SK-N-SH (cell line): Measurements from ENCODE around the gene OR1L8. TPM values are rescaled to one million over a fixed set of nuclear protein-coding genes. Genes with fewer than 3 reads are reported as not detected.

Experiments
- CTCF ChIA-PET: fragments of 300-600, 350-600 bp; formaldehyde crosslinking; extraction: SDS; loops from one replicate; lab custom pipeline; 2021; lab: Yijun Ruan, JAX
- POLR2A ChIA-PET: fragments of 350-600 bp; sonication (Branson Sonifier 250); formaldehyde crosslinking; extraction: SDS; loops from one replicate; lab custom pipeline; 2020; ENCODE audit warnings: antibody characterized with exemption, inconsistent platforms; lab: Yijun Ruan, JAX
- DNase-seq: peaks from one replicate; pipeline ENCODE4 v3.0.0; 2012
- H2AFZ ChIP-seq: fragments of 200-600 bp; sonication (generic); 2 replicates; pipeline ENCODE4 v1.8.1; 2016; ENCODE audit warnings: antibody characterized with exemption, mild to moderate bottlenecking, low read depth
- H3F3A ChIP-seq: fragments of 200-600 bp; sonication (generic); replicated peaks from 2 replicates; pipeline ENCODE3; 2016; ENCODE audit warnings: antibody characterized with exemption, mild to moderate bottlenecking; ENCODE audit not compliant: insufficient read depth
- H3K27ac ChIP-seq, 2 experiments: fragments of 200-500 bp in 1 of 2; fragments of 200-600 bp in 1 of 2; sonication (Bioruptor generic) in 1 of 2; sonication (generic), shearing (Covaris generic) in 1 of 2; 2 replicates each; pipeline versions ENCODE4 v1.5.1 to v1.6.1; 2014 to 2016; ENCODE audit warnings: low read depth in 2 of 2, inconsistent platforms in 1 of 2, low read length in 1 of 2, mild to moderate bottlenecking in 1 of 2, mixed read lengths in 1 of 2
- H3K27me3 ChIP-seq: fragments of 200-600 bp; sonication (generic), shearing (Covaris generic); 2 replicates; pipeline ENCODE4 v1.6.1; 2016; ENCODE audit warnings: mixed run types; ENCODE audit not compliant: insufficient read depth
- H3K36me3 ChIP-seq, 2 experiments: fragments of 200-500 bp in 1 of 2; fragments of 200-600 bp in 1 of 2; sonication (Bioruptor generic) in 1 of 2; sonication (generic) in 1 of 2; replicated peaks in 1 of 2; 2 replicates each; pipeline versions ENCODE3 to v1.5.1; 2014 to 2016; ENCODE audit warnings: low read length in 1 of 2, mild to moderate bottlenecking in 1 of 2; ENCODE audit not compliant: insufficient read depth in 2 of 2, control insufficient read depth in 1 of 2
- H3K4me1 ChIP-seq, 2 experiments: fragments of 200-500 bp in 1 of 2; fragments of 200-600 bp in 1 of 2; sonication (Bioruptor generic) in 1 of 2; sonication (generic), shearing (Covaris generic) in 1 of 2; 2 replicates each; pipeline versions ENCODE4 v1.5.1 to v1.6.1; 2014 to 2016; ENCODE audit warnings: low read depth in 1 of 2, low read length in 1 of 2, mixed run types in 1 of 2; ENCODE audit not compliant: insufficient read depth in 2 of 2, control insufficient read depth in 1 of 2
- H3K4me2 ChIP-seq: fragments of 200-600 bp; sonication (generic), shearing (Covaris generic); 2 replicates; pipeline ENCODE4 v1.6.1; 2017; ENCODE audit warnings: mixed run types
- H3K4me3 ChIP-seq, 2 experiments: fragments of 200-500 bp in 1 of 2; fragments of 200-600 bp in 1 of 2; sonication (Bioruptor generic) in 1 of 2; sonication (generic), shearing (Covaris generic) in 1 of 2; 2 replicates each; pipeline versions ENCODE4 v1.5.1 to v1.8.1; 2014 to 2016; ENCODE audit warnings: low read depth in 2 of 2, inconsistent platforms in 1 of 2, low read length in 1 of 2, mild to moderate bottlenecking in 1 of 2, mixed read lengths in 1 of 2, moderate library complexity in 1 of 2
- H3K79me2 ChIP-seq: fragments of 200-600 bp; sonication (generic); 2 replicates; pipeline ENCODE4 v1.8.1; 2017; ENCODE audit warnings: mild to moderate bottlenecking; ENCODE audit not compliant: insufficient read depth
- H3K9ac ChIP-seq: fragments of 200-600 bp; sonication (generic); 2 replicates; pipeline ENCODE4 v1.6.1; 2017; ENCODE audit warnings: mixed run types
- H3K9me2 ChIP-seq: fragments of 200-600 bp; sonication (generic); 2 replicates; pipeline ENCODE4 v1.6.1; 2017; ENCODE audit warnings: mixed run types
- H3K9me3 ChIP-seq: fragments of 200-600 bp; sonication (generic); 2 replicates; pipeline ENCODE4 v1.6.1; 2017; ENCODE audit warnings: mixed run types, mild to moderate bottlenecking, moderate library complexity
- H4K20me1 ChIP-seq: fragments of 200-600 bp; sonication (generic); 2 replicates; pipeline ENCODE4 v1.6.1; 2017; ENCODE audit warnings: mild to moderate bottlenecking, mixed run types; ENCODE audit not compliant: insufficient read depth
- ELF1 ChIP-seq: IDR thresholded peaks from 2 replicates; pipeline ENCODE4 v1.4.0; 2012
- EP300 ChIP-seq, 2 experiments: IDR thresholded peaks; 2 replicates each; pipeline versions ENCODE4 v1.4.0 to v1.6.1; 2012; ENCODE audit warnings: borderline replicate concordance in 1 of 2, low read depth in 1 of 2, low read length in 1 of 2
- FOXJ3 ChIP-seq: sonication (generic); formaldehyde crosslinking; IDR thresholded peaks from 2 replicates; pipeline ENCODE4 v1.5.1; 2020; ENCODE audit warnings: mild to moderate bottlenecking, missing genetic modification reagents
- FOXM1 ChIP-seq: IDR thresholded peaks from 2 replicates; pipeline ENCODE4 v1.4.0; 2012; ENCODE audit warnings: low read depth, mild to moderate bottlenecking
- GATA2 ChIP-seq: sonication (generic); formaldehyde crosslinking; IDR thresholded peaks from 2 replicates; pipeline ENCODE4 v1.5.0; 2020; ENCODE audit warnings: mild to moderate bottlenecking, missing genetic modification reagents
- POLR2AphosphoS5 ChIP-seq: IDR thresholded peaks from 2 replicates; pipeline ENCODE4 v1.6.1; 2012; ENCODE audit warnings: low read depth, low read length
- RCOR1 ChIP-seq: fragments of 150-350 bp; IDR thresholded peaks from 2 replicates; pipeline ENCODE4 v1.6.1; 2017; ENCODE audit warnings: antibody characterized with exemption, low read length
- RFX5 ChIP-seq: IDR thresholded peaks from 2 replicates; pipeline ENCODE4 v1.6.1; 2012; ENCODE audit warnings: mild to moderate bottlenecking, improper control_type of control experiment, low read length
- SMC3 ChIP-seq: IDR thresholded peaks from 2 replicates; pipeline ENCODE4 v1.6.1; 2012; ENCODE audit warnings: low read depth, low read length, improper control_type of control experiment
- TAF1 ChIP-seq: IDR thresholded peaks from 2 replicates; pipeline ENCODE4 v1.6.1; 2012; ENCODE audit warnings: low read depth, mild to moderate bottlenecking, low read length, moderate library complexity, borderline replicate concordance
- TEAD4 ChIP-seq: IDR thresholded peaks from 2 replicates; pipeline ENCODE4 v1.4.0; 2012; ENCODE audit warnings: mild to moderate bottlenecking, borderline replicate concordance; ENCODE audit not compliant: insufficient read depth
- ZBTB33 ChIP-seq: IDR thresholded peaks from 2 replicates; pipeline ENCODE4 v1.4.0; 2012; ENCODE audit warnings: low read depth, borderline replicate concordance
- WGBS: methylation state at CpG from one replicate; pipeline ENCODE4 v1.1.6; 2017; ENCODE audit warnings: low lambda C conversion rate; 5-methylcytosine and 5-hydroxymethylcytosine counted together
- polyA plus RNA-seq, 3 experiments: library from polyadenylated mRNA; depleted of rRNA; stranded (reverse); fragments of >200 nt; gene quantifications; 2 replicates each; pipeline ENCODE4 v1.2.3, GENCODE V29; 2012
- TF ChIP-seq, protein P1 (sequence below): fragments of 150-350 bp; IDR thresholded peaks from 2 replicates; pipeline ENCODE4 v1.6.1; 2017; ENCODE audit warnings: antibody characterized with exemption, low read length, low read depth, borderline replicate concordance
- TF ChIP-seq, protein P2 (sequence below): IDR thresholded peaks from 2 replicates; pipeline ENCODE4 v1.6.1; 2012; ENCODE audit warnings: mild to moderate bottlenecking, low read depth, low read length, moderate library complexity
- TF ChIP-seq, protein P3 (sequence below): IDR thresholded peaks from 2 replicates; pipeline ENCODE4 v1.4.0; 2012; ENCODE audit warnings: low read depth, borderline replicate concordance

Gene OR1L8
- polyA plus RNA-seq, 1 of the 3 experiments (the other 2 are of a cell fraction) = 0.07 TPM

- Histone ChIP-seq H3K79me2 (no peaks in the 10 kb centered on the region), H3K9ac (no peak overlapping the region), H3K27ac (no peak overlapping the region), H3K9me3 (no peaks in the 10 kb centered on the region), H3K9me2 (no peaks in the 10 kb centered on the region), H3K4me3 (no peak overlapping the region), H3K36me3 (no peaks in the 10 kb centered on the region), H3K27me3 (peaks cover 8% of the 10 kb centered on the region), H3K4me2 (no peak overlapping the region), H3K4me1 (no peaks in the 10 kb centered on the region), H3F3A (no peaks in the 10 kb centered on the region), H4K20me1 (no peaks in the 10 kb centered on the region), H2AFZ (no peak overlapping the region)
- ChIA-PET POLR2A (no interaction called here), CTCF (no interaction called here)
- WGBS = 21% methylated on average over 10 of the region's 10 CpGs
- DNase-seq = no peak
- TF ChIP-seq FOXJ3 (no peak), EP300 (IDR thresholded peaks at IDR 0.05; ENCODE audit: borderline replicate concordance in 1 of 2, low read depth in 1 of 2, low read length in 1 of 2) (no peak), GATA2 (CRISPR knock-in tag) (no peak)
- TF ChIP-seq, protein P1, sequence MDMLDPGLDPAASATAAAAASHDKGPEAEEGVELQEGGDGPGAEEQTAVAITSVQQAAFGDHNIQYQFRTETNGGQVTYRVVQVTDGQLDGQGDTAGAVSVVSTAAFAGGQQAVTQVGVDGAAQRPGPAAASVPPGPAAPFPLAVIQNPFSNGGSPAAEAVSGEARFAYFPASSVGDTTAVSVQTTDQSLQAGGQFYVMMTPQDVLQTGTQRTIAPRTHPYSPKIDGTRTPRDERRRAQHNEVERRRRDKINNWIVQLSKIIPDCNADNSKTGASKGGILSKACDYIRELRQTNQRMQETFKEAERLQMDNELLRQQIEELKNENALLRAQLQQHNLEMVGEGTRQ = no peak
- TF ChIP-seq, protein P2, sequence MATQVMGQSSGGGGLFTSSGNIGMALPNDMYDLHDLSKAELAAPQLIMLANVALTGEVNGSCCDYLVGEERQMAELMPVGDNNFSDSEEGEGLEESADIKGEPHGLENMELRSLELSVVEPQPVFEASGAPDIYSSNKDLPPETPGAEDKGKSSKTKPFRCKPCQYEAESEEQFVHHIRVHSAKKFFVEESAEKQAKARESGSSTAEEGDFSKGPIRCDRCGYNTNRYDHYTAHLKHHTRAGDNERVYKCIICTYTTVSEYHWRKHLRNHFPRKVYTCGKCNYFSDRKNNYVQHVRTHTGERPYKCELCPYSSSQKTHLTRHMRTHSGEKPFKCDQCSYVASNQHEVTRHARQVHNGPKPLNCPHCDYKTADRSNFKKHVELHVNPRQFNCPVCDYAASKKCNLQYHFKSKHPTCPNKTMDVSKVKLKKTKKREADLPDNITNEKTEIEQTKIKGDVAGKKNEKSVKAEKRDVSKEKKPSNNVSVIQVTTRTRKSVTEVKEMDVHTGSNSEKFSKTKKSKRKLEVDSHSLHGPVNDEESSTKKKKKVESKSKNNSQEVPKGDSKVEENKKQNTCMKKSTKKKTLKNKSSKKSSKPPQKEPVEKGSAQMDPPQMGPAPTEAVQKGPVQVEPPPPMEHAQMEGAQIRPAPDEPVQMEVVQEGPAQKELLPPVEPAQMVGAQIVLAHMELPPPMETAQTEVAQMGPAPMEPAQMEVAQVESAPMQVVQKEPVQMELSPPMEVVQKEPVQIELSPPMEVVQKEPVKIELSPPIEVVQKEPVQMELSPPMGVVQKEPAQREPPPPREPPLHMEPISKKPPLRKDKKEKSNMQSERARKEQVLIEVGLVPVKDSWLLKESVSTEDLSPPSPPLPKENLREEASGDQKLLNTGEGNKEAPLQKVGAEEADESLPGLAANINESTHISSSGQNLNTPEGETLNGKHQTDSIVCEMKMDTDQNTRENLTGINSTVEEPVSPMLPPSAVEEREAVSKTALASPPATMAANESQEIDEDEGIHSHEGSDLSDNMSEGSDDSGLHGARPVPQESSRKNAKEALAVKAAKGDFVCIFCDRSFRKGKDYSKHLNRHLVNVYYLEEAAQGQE = no peak
Observed at GRCh38 chr9:122526602-122527001, 56.6 kb downstream of the OR1L8 start.

DNA sequence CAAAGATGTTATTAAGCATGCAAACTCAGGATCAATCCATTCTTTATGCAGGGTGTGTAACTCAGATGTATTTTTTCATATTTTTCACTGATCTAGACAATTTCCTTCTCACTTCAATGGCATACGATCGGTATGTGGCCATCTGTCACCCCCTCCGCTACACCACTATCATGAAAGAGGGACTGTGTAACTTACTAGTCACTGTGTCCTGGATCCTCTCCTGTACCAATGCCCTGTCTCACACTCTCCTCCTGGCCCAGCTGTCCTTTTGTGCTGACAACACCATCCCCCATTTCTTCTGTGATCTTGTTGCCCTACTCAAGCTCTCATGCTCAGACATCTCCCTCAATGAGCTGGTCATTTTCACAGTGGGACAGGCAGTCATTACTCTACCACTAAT is 63.8 kb downstream of the OR1L8 start:
- Histone ChIP-seq H3K9me2 (no peaks in the 10 kb centered on the region), H3K27me3 (peaks cover 7% of the 10 kb centered on the region; the same call in 1 of the 2 replicates), H3K9me3 (no peaks in the 10 kb centered on the region), H3K9ac (no peak overlapping the region), H3K27ac (no peak overlapping the region), H3K4me1 (no peaks in the 10 kb centered on the region), H3K4me2 (no peak overlapping the region), H3K36me3 (no peaks in the 10 kb centered on the region), H2AFZ (no peak overlapping the region), H3F3A (no peaks in the 10 kb centered on the region)
- POLR2A ChIA-PET = no interaction called here
- CTCF ChIA-PET = interaction anchor here (1.8 kb wide), 1 partner anchor 21 kb away, joined by 5 read pairs; no protein-coding TSS in a partner anchor
- no peak for DNase-seq
- 35% methylated on average over 3 of the region's 3 CpGs for WGBS
- TF ChIP-seq FOXJ3 (no peak), TEAD4 (no peak), RCOR1 (no peak), ZBTB33 (no peak), FOXM1 (no peak), TAF1 (no peak), POLR2AphosphoS5 (no peak), ELF1 (no peak), RFX5 (no peak), SMC3 (no peak)
- TF ChIP-seq, protein P1 = no peak
- TF ChIP-seq, protein P3, sequence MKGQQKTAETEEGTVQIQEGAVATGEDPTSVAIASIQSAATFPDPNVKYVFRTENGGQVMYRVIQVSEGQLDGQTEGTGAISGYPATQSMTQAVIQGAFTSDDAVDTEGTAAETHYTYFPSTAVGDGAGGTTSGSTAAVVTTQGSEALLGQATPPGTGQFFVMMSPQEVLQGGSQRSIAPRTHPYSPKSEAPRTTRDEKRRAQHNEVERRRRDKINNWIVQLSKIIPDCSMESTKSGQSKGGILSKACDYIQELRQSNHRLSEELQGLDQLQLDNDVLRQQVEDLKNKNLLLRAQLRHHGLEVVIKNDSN = no peak
- TF ChIP-seq, all 33 proteins: peak for 0
- H3K79me2 ChIP-seq = no peaks in the 10 kb centered on the region
- H3K4me3 ChIP-seq = no peak overlapping the region
- no peaks in the 10 kb centered on the region for H4K20me1 ChIP-seq
